Trophoblast cell (in vitro differentiated cells and primary cell): ENCODE measurements around the gene COL19A1.

ENCODE experiments used
- DNase-seq, 2 donors: peaks; one replicate each; pipeline ENCODE4 v3.0.0-alpha.2; 2016
- H2AFZ ChIP-seq: 2 replicates; pipeline ENCODE4 v1.6.1; 2013; ENCODE audit warnings: low read length, moderate library complexity, mild to moderate bottlenecking; ENCODE audit not compliant: insufficient read depth, poor library complexity
- H2AK5ac ChIP-seq: 2 replicates; pipeline ENCODE4 v1.6.1; 2013; ENCODE audit warnings: mild to moderate bottlenecking, low read length
- H2BK120ac ChIP-seq: 2 replicates; pipeline ENCODE4 v1.6.1; 2013; ENCODE audit warnings: low read length, mild to moderate bottlenecking, moderate library complexity; ENCODE audit not compliant: insufficient read depth, poor library complexity
- H2BK12ac ChIP-seq: 2 replicates; pipeline ENCODE4 v1.6.1; 2013; ENCODE audit warnings: mild to moderate bottlenecking, low read length, moderate library complexity
- H2BK5ac ChIP-seq: 2 replicates; pipeline ENCODE4 v1.6.1; 2013; ENCODE audit warnings: low read length, low read depth, moderate library complexity, mild to moderate bottlenecking; ENCODE audit not compliant: poor library complexity
- H3K14ac ChIP-seq: 2 replicates; pipeline ENCODE4 v1.6.1; 2013; ENCODE audit warnings: mild to moderate bottlenecking, low read length
- H3K18ac ChIP-seq: 2 replicates; pipeline ENCODE4 v1.6.1; 2013; ENCODE audit warnings: mild to moderate bottlenecking, low read length
- H3K23ac ChIP-seq: 2 replicates; pipeline ENCODE4 v1.6.1; 2013; ENCODE audit warnings: low read length
- H3K27ac ChIP-seq: 2 replicates; pipeline ENCODE4 v1.5.1; 2013; ENCODE audit warnings: low read depth, mild to moderate bottlenecking, inconsistent platforms, low read length, moderate library complexity
- H3K27me3 ChIP-seq: 2 replicates; pipeline ENCODE4 v1.6.1; 2013; ENCODE audit warnings: inconsistent platforms, mild to moderate bottlenecking, low read length, moderate library complexity; ENCODE audit not compliant: insufficient read depth
- H3K36me3 ChIP-seq, 2 experiments: 1 replicate in 1 of 2; 2 replicates in 1 of 2; pipeline ENCODE4 v1.6.1; 2013; ENCODE audit warnings: low read length in 2 of 2, mild to moderate bottlenecking in 2 of 2, moderate library complexity in 1 of 2; ENCODE audit not compliant: insufficient read depth in 2 of 2, control insufficient read depth in 1 of 2
- H3K4ac ChIP-seq: 2 replicates; pipeline ENCODE4 v1.6.1; 2013; ENCODE audit warnings: low read depth, mild to moderate bottlenecking, low read length, moderate library complexity
- H3K4me1 ChIP-seq, 2 experiments: 1 replicate in 1 of 2; 2 replicates in 1 of 2; pipeline ENCODE4 v1.6.1; 2013; ENCODE audit warnings: low read length in 2 of 2, mild to moderate bottlenecking in 2 of 2, moderate library complexity in 1 of 2; ENCODE audit not compliant: insufficient read depth in 2 of 2, control insufficient read depth in 1 of 2
- H3K4me2 ChIP-seq: 2 replicates; pipeline ENCODE4 v1.6.1; 2013; ENCODE audit warnings: inconsistent platforms, mild to moderate bottlenecking, low read length, moderate library complexity
- H3K4me3 ChIP-seq: 2 replicates; pipeline ENCODE4 v1.5.1; 2013; ENCODE audit warnings: mild to moderate bottlenecking, low read depth, low read length, inconsistent platforms
- H3K79me1 ChIP-seq: one replicate; pipeline ENCODE4 v1.6.1; 2013; ENCODE audit warnings: low read length
- H3K79me2 ChIP-seq: 2 replicates; pipeline ENCODE4 v1.6.1; 2013; ENCODE audit warnings: low read length, mild to moderate bottlenecking; ENCODE audit not compliant: control insufficient read depth, insufficient read depth, poor library complexity
- H3K9ac ChIP-seq: 2 replicates; pipeline ENCODE4 v1.6.1; 2013; ENCODE audit warnings: mild to moderate bottlenecking, low read length
- H3K9me3 ChIP-seq: 2 replicates; pipeline ENCODE4 v1.6.1; 2013; ENCODE audit warnings: low read depth, mild to moderate bottlenecking, control low read depth, inconsistent platforms, low read length; ENCODE audit not compliant: insufficient read depth
- H4K12ac ChIP-seq: 2 replicates; pipeline ENCODE4 v1.6.1; 2013; ENCODE audit warnings: low read depth, mild to moderate bottlenecking, low read length, moderate library complexity
- H4K8ac ChIP-seq: 2 replicates; pipeline ENCODE4 v1.6.1; 2013; ENCODE audit warnings: low read depth, mild to moderate bottlenecking, low read length, moderate library complexity
- H4K91ac ChIP-seq: one replicate; pipeline ENCODE4 v1.6.1; 2013; ENCODE audit warnings: low read depth, mild to moderate bottlenecking, low read length, moderate library complexity
- WGBS: extraction: QIAGEN DNeasy Blood & Tissue Kit; methylation state at CpG from one replicate; pipeline ENCODE4 v1.1.7; 2013; ENCODE audit warnings: missing lambda C conversion rate; ENCODE audit not compliant: insufficient read length, insufficient coverage; ENCODE audit errors: extremely low coverage; 5-methylcytosine and 5-hydroxymethylcytosine counted together

COL19A1 gene

GRCh38 chr6:69825904-69826303, 40.5 kb upstream of the COL19A1 start:
- no peak overlapping the region for H3K14ac ChIP-seq
- H2AFZ ChIP-seq = no peak overlapping the region
- H3K79me1 ChIP-seq = peaks cover 6% of the 10 kb centered on the region
- peak; percentile 51 to 93 for DNase-seq
- no peaks in the 10 kb centered on the region for H3K9me3 ChIP-seq
- no peak overlapping the region for H3K4ac ChIP-seq
- no peak overlapping the region for H3K23ac ChIP-seq
- no CpG with 5 or more reads among the region's 1 CpG for WGBS
- H4K91ac ChIP-seq = no peak overlapping the region
- H3K18ac ChIP-seq = no peak overlapping the region
- peak overlapping the region; percentile 1 for H2BK12ac ChIP-seq
- H3K4me3 ChIP-seq = no peak overlapping the region
- H2BK5ac ChIP-seq = peak overlapping the region; percentile 27
- no peak overlapping the region for H3K9ac ChIP-seq
- H3K27ac ChIP-seq = peak overlapping the region; percentile 80
- peak overlapping the region; percentile 79 for H4K8ac ChIP-seq
- H3K79me2 ChIP-seq = no peaks in the 10 kb centered on the region
- H2BK120ac ChIP-seq = no peak overlapping the region
- no peak overlapping the region for H4K12ac ChIP-seq
- H3K4me1 ChIP-seq = peaks cover 0 to 2% of the 10 kb centered on the region in 2 experiments
- H3K4me2 ChIP-seq = peak overlapping the region; percentile 39
- no peaks in the 10 kb centered on the region for H3K27me3 ChIP-seq
- H2AK5ac ChIP-seq = no peak overlapping the region
- no peaks in the 10 kb centered on the region for H3K36me3 ChIP-seq

- Histone ChIP-seq H4K91ac (no peak overlapping the region), H3K18ac (no peak overlapping the region), H3K4me3 (no peak overlapping the region), H3K23ac (no peak overlapping the region), H2AFZ (no peak overlapping the region), H3K27ac (no peak overlapping the region), H3K9ac (no peak overlapping the region), H3K4me1 (peaks cover 0 to 2% of the 10 kb centered on the region in 2 experiments), H3K14ac (no peak overlapping the region), H4K12ac (no peak overlapping the region), H2BK5ac (no peak overlapping the region), H2BK12ac (no peak overlapping the region), H2BK120ac (no peak overlapping the region), H3K27me3 (no peaks in the 10 kb centered on the region), H3K79me2 (no peaks in the 10 kb centered on the region), H4K8ac (no peak overlapping the region), H3K4me2 (no peak overlapping the region), H3K4ac (no peak overlapping the region), H3K36me3 (no peaks in the 10 kb centered on the region), H3K79me1 (peaks cover 4% of the 10 kb centered on the region), H2AK5ac (no peak overlapping the region), H3K9me3 (no peaks in the 10 kb centered on the region)
- no CpG with 5 or more reads among the region's 2 CpGs for WGBS
- peak in 1 of 2 donors; percentile 26 for DNase-seq
Measured at GRCh38 chr6:69827276-69827893, 39.0 kb upstream of the COL19A1 start.

- Histone ChIP-seq H2BK5ac (no peak overlapping the region), H2BK120ac (no peak overlapping the region), H3K18ac (no peak overlapping the region), H4K12ac (no peak overlapping the region), H3K79me2 (no peaks in the 10 kb centered on the region), H4K8ac (no peak overlapping the region), H3K4me2 (no peak overlapping the region), H3K4me3 (no peak overlapping the region), H3K36me3 (no peaks in the 10 kb centered on the region), H3K4me1 (no peaks in the 10 kb centered on the region), H3K27ac (no peak overlapping the region), H3K14ac (no peak overlapping the region), H2AFZ (no peak overlapping the region), H2AK5ac (no peak overlapping the region), H3K9ac (no peak overlapping the region), H3K27me3 (no peaks in the 10 kb centered on the region), H3K4ac (no peak overlapping the region), H2BK12ac (no peak overlapping the region), H4K91ac (no peak overlapping the region), H3K9me3 (no peaks in the 10 kb centered on the region), H3K79me1 (no peaks in the 10 kb centered on the region), H3K23ac (no peak overlapping the region)
- DNase-seq = peak in 1 of 2 donors; percentile 36
Measured at GRCh38 chr6:69832558-69832957, 33.8 kb upstream of the COL19A1 start.

- Histone ChIP-seq H3K9ac (no peak overlapping the region), H3K9me3 (no peaks in the 10 kb centered on the region), H3K27me3 (no peaks in the 10 kb centered on the region), H3K23ac (no peak overlapping the region), H4K8ac (no peak overlapping the region), H2BK5ac (no peak overlapping the region), H3K14ac (no peak overlapping the region), H3K18ac (no peak overlapping the region), H3K79me1 (no peaks in the 10 kb centered on the region), H4K12ac (no peak overlapping the region), H2BK120ac (no peak overlapping the region), H3K36me3 (no peaks in the 10 kb centered on the region), H3K79me2 (no peaks in the 10 kb centered on the region), H3K4me3 (no peak overlapping the region), H2AK5ac (no peak overlapping the region), H4K91ac (no peak overlapping the region), H3K4me2 (no peak overlapping the region), H3K4me1 (no peaks in the 10 kb centered on the region), H2AFZ (no peak overlapping the region), H3K27ac (no peak overlapping the region), H2BK12ac (no peak overlapping the region), H3K4ac (no peak overlapping the region)
- DNase-seq = peak; percentile 43 to 79
- no CpG with 5 or more reads among the region's 5 CpGs for WGBS
Measured at GRCh38 chr6:69835414-69836179, 30.8 kb upstream of the COL19A1 start.
